ENCODE results near the gene POSTN. TPM values are rescaled to one million over a fixed set of nuclear protein-coding genes. Genes with fewer than 3 reads are reported as not detected.

The POSTN gene
- total and polyA plus RNA-seq, 2 of the 4 experiments (the other 2 are of a cell fraction) = 32.6 to 44.7 TPM

GRCh38 chr13:37599519-37599918 lies 951 bp upstream of the POSTN start:
- WGBS, 2 experiments (ENCODE audit: extremely low coverage in 2 of 2, insufficient read length in 1 of 2) = no CpG with 5 or more reads among the region's 2 CpGs
- no peak overlapping the region for H3K14ac ChIP-seq (replicated peaks; ENCODE audit: low read depth, low read length)
- H2BK20ac ChIP-seq (ENCODE audit: low read depth, low read length) = no peak overlapping the region
- H2AK5ac ChIP-seq (ENCODE audit: low read depth, low read length) = no peak overlapping the region
- no peaks in the 10 kb centered on the region for H3K9me3 ChIP-seq (ENCODE audit: control insufficient read depth, insufficient read depth, low read length)
- H3K36me3 ChIP-seq (ENCODE audit: control insufficient read depth, insufficient read depth, low read length) = no peaks in the 10 kb centered on the region
- no peak for TF ChIP-seq CHD1 (IDR thresholded peaks at IDR 0.05; ENCODE audit: low read depth, low read length)
- no peak for TF ChIP-seq POLR2A (IDR thresholded peaks at IDR 0.05; ENCODE audit: low read depth, low read length)
- no peak for TF ChIP-seq MAZ (IDR thresholded peaks at IDR 0.05; ENCODE audit: borderline replicate concordance, low read depth, low read length)
- no peak for TF ChIP-seq MAFK (IDR thresholded peaks at IDR 0.05; ENCODE audit: low read depth, low read length)
- no peak overlapping the region for H2AFZ ChIP-seq (replicated peaks; ENCODE audit: low read length, poor library complexity)
- ChIA-PET POLR2A (ENCODE audit: unreplicated experiment) (no interaction called here), CTCF (no interaction called here)
- BruUV-seq (replicated peaks) = no TSS peak
- H4K20me1 ChIP-seq (ENCODE audit: insufficient read depth, low read length) = no peaks in the 10 kb centered on the region
- no peak overlapping the region for H3K4me2 ChIP-seq (ENCODE audit: low read depth, low read length)
- H2BK15ac ChIP-seq (ENCODE audit: low read depth, low read length) = 0 out of 3 replicates have a peak overlapping the region, but pooled peaks have one; percentile 8
- peaks cover 5% of the 10 kb centered on the region for H3K4me1 ChIP-seq (ENCODE audit: control insufficient read depth, insufficient read depth, low read length)
- H4K8ac ChIP-seq (ENCODE audit: low read depth in 2 of 2, low read length in 2 of 2) = no peak overlapping the region
- H3K4me3 ChIP-seq (ENCODE audit: insufficient read depth, low read depth, low read length) = no peak overlapping the region
- H2AK9ac ChIP-seq (replicated peaks; ENCODE audit: low read depth, low read length, poor library complexity) = no peak overlapping the region
- H4K5ac ChIP-seq (ENCODE audit: low read depth, low read length) = no peak overlapping the region
- H2BK5ac ChIP-seq (ENCODE audit: low read depth, low read length, poor library complexity, severe bottlenecking) = no peak overlapping the region
- in situ Hi-C loops (cut with MboI; ENCODE audit: low sequenced_read_pairs) (loop anchor here (5.0 kb wide), 1 partner anchor 487 kb away; no protein-coding TSS in a partner anchor), intact Hi-C loops (cut with micrococcal nuclease) (loop anchor here (5.0 to 10.0 kb wide), 4 partner anchors 122 to 405 kb away; no protein-coding TSS in a partner anchor), dilution Hi-C loops (cut with HindIII; ENCODE audit: low sequenced_read_pairs, unreplicated experiment) (no loop called here)
- H3K18ac ChIP-seq (ENCODE audit: low read depth, low read length) = no peak overlapping the region
- no peak overlapping the region for H3K4ac ChIP-seq (ENCODE audit: low read depth, low read length)
- DNase-seq = no peak
- H3K9ac ChIP-seq (ENCODE audit: low read depth, low read length) = no peak overlapping the region
- no peak overlapping the region for H2BK120ac ChIP-seq (ENCODE audit: low read depth, low read length)
- no peak for ATAC-seq (ENCODE audit: low read depth)
- no peaks in the 10 kb centered on the region for H3K27me3 ChIP-seq (ENCODE audit: control insufficient read depth, insufficient read depth, low read length)
- no peak overlapping the region for H3K27ac ChIP-seq (ENCODE audit: insufficient read depth, low read length)
- H3K79me1 ChIP-seq (ENCODE audit: low read depth in 1 of 2, low read length in 2 of 2) = no peaks in the 10 kb centered on the region
- H4K91ac ChIP-seq (ENCODE audit: insufficient read depth, low read depth, low read length) = no peak overlapping the region
- no peak overlapping the region for H3K23ac ChIP-seq (ENCODE audit: low read depth, low read length)
- no peak overlapping the region for H3K56ac ChIP-seq (ENCODE audit: extremely low read depth, insufficient read depth, low read length)
- no peaks in the 10 kb centered on the region for H3K9me1 ChIP-seq (ENCODE audit: insufficient read depth, low read length)
